Uterus (tissue), 2 donors: Measurements from ENCODE around the gene SYNRG.

ENCODE experiments used
- CTCF ChIP-seq, 4 experiments: fragments of 200-600 bp in 2 of 4; fragments of 450-650 bp in 2 of 4; sonication (generic) in 2 of 4; IDR thresholded peaks; one replicate each; pipeline ENCODE4 v1.5.1; 2016 to 2019; ENCODE audit warnings: antibody characterized with exemption in 4 of 4, mild to moderate bottlenecking in 2 of 4, moderate library complexity in 1 of 4
- POLR2A ChIP-seq, 2 donors: fragments of 450-650 bp; IDR thresholded peaks; one replicate each; pipeline ENCODE4 v1.6.1; 2016; ENCODE audit warnings: antibody characterized with exemption in 2 of 2, mild to moderate bottlenecking in 1 of 2, moderate library complexity in 1 of 2

DNA sequence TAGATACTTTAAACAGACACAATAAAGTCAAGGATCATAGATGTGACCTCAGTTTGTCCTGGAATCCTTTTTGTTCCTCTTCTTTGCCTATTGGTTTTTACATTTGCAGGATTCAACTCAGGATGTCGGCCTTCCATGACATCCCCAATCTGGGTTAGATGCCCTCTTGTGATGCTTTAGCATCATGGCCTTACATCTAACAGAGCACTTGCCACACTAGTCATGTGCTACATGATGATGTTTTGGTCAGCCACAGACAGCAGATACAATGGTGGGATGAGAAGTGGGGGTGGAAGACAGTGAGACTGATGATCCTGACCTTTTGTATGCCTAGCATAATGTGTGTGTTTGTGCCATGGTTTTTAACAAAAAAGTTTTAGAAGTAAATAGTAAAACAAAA lies 1.8 kb upstream of the SYNRG start:
- TF ChIP-seq CTCF (IDR thresholded peaks at IDR 0.05), result no peak
- no peak for TF ChIP-seq POLR2A (IDR thresholded peaks at IDR 0.05)
